IPS-18c (cell line): Measurements from ENCODE around the gene AMN.
"Not testable (repeated sequence)": the region's sequence is repeated elsewhere in the genome, so short reads cannot be mapped to it uniquely, and the experiment has no call there.

Source experiments
- H3K4me3 ChIP-seq: 2 replicates; pipeline ENCODE4 v1.7.0; 2013; ENCODE audit warnings: low read depth, mild to moderate bottlenecking, low read length, moderate library complexity; ENCODE audit not compliant: insufficient read depth
- H3K9me3 ChIP-seq: one replicate; pipeline ENCODE4 v1.6.1; 2013; ENCODE audit warnings: mild to moderate bottlenecking, low read length, moderate library complexity; ENCODE audit not compliant: control insufficient read depth, insufficient read depth

The AMN gene

DNA sequence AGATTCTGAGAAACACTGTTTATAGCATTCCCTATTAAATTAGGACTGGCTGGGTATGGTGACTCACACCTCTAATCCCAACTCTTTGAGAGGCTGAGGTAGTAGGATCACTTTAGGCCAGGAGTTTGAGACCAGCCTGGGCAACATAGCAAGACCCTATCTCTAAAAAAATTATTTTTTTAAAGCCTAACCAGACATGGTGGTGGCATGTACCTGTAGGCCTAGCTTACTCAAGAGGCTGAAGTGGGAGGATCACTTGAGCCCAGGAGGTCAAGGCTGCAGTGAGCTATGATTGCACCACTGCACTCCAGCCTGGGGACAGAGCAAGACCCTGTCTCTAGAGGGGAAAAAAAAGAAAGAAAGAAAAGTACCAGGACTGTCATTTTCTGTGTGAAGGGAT is 25.7 kb upstream of the AMN start:
- not testable (repeated sequence) for H3K9me3 ChIP-seq

DNA sequence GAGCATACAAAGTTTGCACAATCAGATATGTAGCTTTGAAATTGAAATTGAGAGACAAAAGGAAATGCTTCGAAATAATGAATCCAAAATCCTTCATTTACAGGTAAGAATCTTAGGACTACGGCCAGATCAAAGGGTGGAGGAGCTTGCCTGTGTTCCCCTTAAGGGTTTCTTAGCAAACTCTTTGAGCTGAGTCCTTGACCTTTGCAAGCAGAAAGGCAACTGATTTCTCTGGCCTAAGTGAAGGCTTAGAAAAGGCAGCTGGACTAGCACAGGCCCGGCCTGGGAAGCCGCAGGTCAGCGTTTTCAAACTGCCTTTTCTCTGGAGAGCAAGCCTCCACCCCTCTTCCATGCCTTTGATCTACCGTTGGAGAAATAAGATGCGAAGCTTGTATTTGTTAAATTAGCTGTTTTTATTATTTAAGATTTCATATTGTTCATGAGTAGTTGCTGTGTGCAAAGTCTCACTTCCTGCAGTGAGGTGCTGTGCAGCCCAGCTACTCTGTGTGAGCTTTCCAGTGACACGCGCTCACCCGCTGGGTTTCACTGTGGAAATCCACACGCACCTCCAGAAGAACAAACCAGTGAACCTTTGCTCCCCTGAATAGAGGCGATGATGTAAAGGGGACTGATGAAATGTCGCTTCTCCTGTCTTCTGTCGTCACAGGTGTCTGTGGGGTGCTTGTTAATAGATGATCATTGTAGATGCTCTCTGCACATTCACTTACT is 25.0 kb upstream of the AMN start:
- no peaks in the 10 kb centered on the region for H3K9me3 ChIP-seq
- H3K4me3 ChIP-seq, result no peak overlapping the region

More for the DNA sequence above, 25.7 kb upstream of the AMN start:
- not testable (repeated sequence) for H3K4me3 ChIP-seq

DNA sequence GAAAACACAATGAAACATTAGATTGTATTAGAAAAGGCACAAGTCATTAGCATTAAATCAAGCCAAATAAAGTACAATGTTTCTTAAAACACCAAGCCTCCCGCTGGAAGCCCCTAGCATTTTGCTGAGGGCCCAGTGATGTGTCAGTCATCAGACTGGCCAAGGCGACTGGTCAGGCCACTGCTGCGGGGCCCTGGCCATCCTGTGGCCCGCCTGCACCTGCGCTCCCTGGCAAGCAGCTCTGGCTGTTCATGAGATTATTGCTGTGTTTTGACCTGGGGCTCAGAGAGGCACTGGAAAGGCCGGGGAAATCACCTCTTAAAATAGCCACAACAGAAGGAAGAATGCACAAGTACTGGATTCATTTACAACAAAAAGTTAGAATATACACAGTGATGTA is 24.2 kb upstream of the AMN start:
- H3K4me3 ChIP-seq, result no peak overlapping the region
- no peaks in the 10 kb centered on the region for H3K9me3 ChIP-seq

DNA sequence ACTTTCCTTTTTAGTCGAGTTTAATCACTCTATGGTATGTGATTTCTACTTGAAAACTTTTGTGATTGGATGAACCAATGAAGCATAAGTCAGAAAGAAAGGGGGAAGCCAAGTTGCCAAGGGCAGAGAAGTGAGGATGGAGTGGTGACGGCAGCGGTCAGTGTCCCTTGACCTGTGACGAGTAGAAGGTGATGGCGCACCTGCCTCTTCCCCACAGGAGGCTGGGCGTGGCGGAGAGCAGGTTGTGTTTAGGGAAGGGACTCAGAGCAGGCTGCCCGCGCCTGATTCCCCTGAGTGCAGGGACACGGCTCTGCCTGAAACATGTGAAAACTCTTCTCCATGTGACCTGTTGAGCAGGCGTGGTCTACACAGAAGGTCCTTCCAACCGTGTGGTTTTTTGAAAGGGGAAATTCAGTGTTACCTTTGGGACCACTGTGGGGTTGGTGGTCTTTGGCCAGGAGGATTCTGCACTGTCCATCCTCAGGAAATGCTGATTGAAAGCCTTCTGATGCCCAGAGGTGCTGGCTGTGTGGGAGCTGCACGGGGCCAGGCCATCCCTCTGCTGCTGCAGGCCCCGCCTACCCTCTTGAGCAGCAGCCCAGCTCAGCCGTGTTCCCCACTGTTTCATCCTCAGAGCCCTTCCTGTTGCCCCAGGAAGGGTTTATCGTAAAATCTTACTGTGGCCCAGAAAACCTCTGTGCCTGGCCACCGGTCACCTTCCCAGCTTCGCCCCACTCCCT is 23.5 kb upstream of the AMN start:
- H3K9me3 ChIP-seq, result no peaks in the 10 kb centered on the region
- H3K4me3 ChIP-seq, result no peak overlapping the region

DNA sequence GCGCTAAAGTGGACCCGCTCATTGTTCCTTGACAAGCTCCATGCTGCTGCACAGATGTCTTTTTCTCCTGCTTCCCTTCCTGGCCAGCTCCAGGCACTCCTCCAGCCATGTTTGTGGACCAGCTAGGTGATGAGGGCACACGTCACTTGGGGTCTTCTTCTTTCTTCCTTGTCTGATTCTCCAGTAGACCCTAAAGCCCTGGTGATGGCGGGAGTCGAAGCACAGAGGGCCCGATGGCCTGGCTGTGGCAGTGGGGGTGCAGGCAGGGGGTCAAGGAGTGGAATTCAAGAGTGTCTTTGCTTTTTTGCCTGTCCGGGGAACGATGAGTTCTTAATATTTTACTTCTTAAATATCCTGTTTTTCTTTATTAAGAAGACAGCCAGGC is 23.0 kb upstream of the AMN start:
- Histone ChIP-seq H3K9me3 (no peaks in the 10 kb centered on the region), H3K4me3 (no peak overlapping the region)

DNA sequence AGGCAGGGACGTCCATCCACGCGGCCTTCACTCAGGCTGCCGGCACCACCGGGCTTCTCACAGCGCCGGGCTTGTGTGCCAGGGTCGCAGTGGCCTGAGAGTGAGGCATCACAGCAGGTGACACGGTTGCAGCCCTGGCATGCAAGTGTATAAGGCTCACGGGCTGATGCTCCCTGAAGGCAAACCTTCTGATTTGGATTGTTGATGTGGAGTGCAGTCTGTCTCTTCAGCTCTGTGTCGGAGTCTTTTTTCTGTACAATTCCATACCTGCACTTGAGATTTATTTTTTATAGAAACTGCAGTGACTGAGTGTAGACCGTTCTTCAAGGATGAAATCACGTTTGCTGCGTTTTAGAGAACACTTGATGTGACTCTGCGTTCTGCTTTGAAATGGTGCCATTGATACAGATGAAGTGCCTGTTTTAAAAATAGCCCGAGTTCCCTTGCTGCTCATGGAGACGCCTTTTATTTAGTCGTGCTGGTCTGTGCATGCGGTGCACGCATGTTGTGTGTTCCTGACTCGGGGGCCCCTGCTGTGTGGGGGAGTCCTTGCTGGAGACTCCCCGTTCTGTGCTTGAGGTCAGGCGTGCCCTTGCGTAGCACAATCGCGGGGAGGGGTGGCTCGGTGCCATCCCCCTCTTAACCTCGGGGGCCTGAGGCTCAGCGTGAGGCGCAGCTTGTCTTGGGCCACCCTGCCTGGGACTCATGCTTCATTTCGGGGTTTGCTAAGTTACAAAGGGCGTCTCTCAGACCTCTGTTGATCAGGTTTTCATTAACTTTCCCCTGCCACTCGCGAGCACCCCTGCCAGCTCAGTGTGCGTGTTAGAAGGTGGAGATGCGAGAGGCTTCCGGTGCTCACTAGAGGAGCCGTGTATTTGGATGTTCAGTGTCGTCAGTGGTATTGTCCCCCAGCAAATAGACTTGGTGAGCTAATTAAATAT is 21.6 kb upstream of the AMN start:
- Histone ChIP-seq H3K4me3 (no peak overlapping the region), H3K9me3 (peaks cover 2% of the 10 kb centered on the region)

DNA sequence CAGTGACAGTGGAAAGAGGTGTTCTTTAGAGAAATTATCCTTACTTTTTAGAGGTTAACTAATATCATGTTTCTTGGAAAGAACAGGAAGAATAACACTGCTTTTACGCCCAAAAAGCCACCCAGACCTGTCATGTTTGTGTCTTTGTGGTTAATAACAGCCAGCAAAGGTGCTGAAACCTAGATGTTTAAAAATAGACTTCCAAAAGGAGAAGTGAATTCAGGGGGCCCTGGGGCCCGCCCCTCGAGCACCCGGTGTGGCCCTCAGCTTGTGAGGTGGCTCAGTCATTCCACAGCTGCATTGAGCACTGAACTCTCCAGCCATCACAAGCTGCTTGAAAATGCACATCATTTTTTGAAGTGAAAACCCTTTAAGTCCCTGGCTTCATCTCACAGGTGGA is 20.8 kb upstream of the AMN start:
- Histone ChIP-seq H3K9me3 (peaks cover 4% of the 10 kb centered on the region), H3K4me3 (no peak overlapping the region)

DNA sequence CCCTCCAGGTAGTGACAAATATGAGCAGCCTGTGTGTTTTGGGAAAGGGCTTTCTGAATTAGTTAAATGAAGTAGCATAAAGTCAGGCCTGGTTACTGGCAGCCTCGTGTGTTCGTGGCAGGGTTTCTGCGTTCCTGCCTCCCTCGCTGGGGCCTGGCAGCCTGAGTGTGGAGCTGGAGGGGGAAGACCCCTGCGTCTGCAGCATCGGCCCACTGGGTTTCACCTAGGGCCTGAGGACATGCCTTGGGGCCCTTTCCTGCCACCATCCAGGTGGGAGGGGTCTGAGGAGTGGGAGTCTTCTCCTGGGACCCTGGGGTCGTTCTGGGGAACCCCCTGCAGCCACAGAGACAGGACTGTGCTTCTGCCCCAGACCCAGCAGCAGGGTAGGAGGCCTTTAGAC is 20.4 kb upstream of the AMN start:
- Histone ChIP-seq H3K9me3 (peaks cover 6% of the 10 kb centered on the region), H3K4me3 (no peak overlapping the region)

DNA sequence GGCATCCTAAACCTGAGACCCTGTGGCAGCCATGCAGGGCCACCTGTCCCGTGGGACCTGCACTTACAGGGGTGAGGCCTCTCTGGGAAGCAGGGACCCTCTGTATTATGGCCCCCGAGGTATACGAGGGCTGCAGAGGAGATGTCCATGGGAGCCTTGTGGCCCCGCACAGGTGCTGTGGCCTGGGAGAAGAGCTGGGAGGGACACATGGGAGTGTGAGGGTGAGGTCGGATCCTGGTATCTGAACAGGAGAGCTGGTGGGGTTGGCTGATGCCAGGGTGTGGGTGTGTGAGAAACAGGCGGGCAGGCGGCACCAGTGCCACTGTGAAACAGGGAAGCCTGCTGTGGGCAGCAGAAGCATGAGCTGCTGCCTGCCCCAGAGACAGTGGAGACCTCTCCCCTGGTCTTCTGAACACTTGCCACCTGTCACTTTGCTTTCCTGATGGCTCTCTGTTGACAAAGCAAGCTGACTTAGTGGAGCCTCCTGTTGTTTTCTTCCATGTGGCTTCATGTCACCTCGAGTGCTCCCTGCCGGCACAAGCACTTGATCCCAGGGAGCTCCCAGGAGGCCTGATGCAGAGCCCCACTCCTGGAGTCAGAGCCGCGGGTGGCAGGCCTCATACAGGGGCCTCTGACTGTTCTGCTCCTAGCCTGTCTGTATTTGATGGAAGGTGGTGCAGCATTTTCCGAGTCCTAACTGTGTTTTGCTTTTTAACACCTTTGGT is 19.8 kb upstream of the AMN start:
- Histone ChIP-seq H3K9me3 (peaks cover 6% of the 10 kb centered on the region), H3K4me3 (no peak overlapping the region)

DNA sequence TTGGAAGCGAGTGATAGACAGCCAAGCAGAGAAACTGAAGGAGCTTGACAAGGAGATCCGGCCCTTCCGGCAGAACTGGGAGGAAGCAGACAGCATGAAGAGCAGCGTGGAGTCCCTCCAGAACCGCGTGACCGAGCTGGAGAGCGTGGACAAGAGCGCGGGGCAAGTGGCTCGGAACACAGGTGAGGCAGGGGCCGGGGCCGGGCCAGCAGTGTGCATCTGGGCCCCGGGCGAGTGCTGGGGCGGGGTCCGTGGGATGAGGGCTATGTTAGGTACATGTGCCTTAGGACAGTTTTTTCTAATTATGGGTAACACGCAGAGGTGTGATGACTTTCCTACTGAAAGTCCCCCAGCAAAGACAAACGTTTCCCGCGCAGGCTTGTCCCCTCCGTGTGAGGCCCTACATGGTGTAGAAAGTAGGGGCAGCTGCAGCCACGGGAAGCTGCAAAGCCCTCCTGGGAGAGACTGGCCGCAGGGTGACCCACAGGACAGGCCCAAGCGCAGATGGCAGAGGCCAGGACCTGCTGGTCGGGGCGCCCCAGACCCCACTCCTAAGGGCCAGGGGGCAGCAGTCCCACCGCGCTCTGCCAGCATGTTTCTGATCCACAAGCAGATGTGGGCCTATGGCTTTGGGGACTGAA is 19.1 kb upstream of the AMN start:
- peaks cover 6% of the 10 kb centered on the region for H3K9me3 ChIP-seq
- no peak overlapping the region for H3K4me3 ChIP-seq

DNA sequence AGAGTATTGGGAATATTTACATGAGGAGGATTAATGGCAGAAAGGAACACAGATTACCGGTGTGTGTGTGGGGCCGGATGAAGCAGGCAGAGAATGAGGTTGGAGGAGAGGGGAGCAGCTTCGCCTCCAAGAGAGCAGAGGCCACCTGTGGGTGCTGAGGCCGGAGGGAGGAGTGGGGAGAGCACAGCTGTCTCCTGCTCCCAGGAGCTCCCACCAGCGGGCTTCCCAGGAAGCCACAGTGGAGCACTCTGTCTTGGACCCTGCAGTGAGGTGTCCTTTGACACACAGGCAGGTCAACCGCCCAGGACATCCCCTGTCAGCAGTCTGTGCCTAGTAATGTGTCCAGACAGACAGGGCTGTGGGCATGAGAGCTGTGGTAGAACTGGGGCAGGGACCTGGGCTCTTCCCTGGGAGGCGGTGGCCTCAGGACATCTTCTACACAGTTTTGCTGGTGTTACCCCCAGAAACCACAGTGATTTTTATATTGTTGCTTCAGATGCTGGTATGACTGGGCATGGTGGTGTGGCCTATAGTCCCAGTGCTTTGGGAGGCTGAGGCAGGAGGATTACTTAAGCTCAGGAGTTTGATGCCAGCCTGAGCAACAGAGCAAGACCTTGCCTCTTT is 18.5 kb upstream of the AMN start:
- no peak overlapping the region for H3K4me3 ChIP-seq

DNA sequence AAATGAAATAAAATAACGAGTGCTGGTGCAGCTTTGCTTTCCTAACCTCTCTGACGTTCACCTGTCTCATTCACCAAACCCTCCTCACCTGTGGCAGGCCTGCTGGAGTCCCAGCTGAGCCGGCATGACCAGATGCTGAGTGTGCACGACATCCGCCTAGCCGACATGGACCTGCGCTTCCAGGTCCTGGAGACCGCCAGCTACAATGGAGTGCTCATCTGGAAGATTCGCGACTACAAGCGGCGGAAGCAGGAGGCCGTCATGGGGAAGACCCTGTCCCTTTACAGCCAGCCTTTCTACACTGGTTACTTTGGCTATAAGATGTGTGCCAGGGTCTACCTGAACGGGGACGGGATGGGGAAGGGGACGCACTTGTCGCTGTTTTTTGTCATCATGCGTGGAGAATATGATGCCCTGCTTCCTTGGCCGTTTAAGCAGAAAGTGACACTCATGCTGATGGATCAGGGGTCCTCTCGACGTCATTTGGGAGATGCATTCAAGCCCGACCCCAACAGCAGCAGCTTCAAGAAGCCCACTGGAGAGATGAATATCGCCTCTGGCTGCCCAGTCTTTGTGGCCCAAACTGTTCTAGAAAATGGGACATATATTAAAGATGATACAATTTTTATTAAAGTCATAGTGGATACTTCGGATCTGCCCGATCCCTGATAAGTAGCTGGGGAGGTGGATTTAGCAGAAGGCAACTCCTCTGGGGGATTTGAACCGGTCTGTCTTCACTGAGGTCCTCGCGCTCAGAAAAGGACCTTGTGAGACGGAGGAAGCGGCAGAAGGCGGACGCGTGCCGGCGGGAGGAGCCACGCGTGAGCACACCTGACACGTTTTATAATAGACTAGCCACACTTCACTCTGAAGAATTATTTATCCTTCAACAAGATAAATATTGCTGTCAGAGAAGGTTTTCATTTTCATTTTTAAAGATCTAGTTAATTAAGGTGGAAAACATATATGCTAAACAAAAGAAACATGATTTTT is 17.1 kb upstream of the AMN start:
- peaks cover 6% of the 10 kb centered on the region for H3K9me3 ChIP-seq
- H3K4me3 ChIP-seq, result no peak overlapping the region

More for the DNA sequence above, 18.5 kb upstream of the AMN start:
- peaks cover 6% of the 10 kb centered on the region for H3K9me3 ChIP-seq

DNA sequence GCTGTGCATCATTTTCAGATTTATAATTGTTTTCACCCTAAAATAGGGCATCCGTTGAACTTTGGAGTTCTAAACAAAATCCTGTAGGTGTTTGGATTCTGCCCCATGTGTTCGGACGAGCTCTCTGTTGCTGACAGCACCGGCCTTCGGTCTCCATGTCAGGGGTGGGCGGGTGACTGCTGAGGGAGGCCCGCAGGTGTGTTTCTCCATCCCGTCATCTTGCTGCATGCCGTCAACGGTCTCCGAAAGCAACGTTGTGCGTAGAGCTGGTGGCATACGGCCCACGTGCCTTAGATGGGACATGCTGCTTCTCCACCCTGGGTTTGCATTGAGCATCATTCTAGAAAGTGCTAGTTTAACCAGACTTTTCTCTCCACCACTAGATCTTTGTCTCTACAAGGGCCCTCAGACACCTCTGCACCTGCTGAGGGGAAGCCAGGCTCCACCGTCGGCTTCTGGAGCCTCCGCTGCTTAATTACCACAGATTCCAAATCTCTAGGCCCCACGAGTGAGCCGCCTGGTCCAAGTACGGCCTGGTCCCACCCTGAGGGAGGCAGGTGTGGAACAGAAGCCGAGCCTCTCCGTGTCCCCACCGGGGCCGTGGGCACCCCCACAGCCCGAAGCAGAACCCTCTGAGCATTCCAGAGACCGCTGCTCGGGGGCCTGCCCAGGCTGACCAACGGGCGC is 15.7 kb upstream of the AMN start:
- no peak overlapping the region for H3K4me3 ChIP-seq
- H3K9me3 ChIP-seq, result peaks cover 6% of the 10 kb centered on the region

DNA sequence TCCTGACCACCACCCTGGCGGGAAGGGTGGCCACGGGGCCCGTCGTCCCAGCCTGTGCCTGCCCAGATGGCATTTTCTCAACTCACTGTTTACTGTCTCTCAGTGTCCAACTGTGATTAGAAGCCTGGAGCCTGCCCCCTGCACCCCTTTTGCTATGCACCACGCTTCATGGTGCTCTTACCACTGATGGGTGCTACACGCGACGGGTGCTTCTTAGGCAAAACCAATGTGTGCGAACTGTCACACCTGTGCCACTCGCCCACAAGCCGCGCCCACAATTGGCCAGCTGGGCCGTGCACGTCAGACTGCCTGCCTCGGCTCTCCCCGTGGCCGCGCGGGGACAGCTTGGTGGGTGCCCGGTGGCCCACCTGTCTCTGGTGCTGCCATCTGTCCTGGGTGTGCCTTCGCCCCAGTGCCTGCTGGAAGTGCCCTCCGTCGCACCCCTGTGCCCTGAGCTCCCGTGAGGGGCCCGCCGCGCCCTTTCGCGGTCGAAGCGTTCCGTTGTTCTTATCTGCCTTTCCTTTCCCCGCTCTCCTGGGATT is 15.1 kb upstream of the AMN start:
- Histone ChIP-seq H3K9me3 (peaks cover 6% of the 10 kb centered on the region), H3K4me3 (no peak overlapping the region)
